Measurements from ENCODE around the gene ACRBP.

The ACRBP gene

GRCh38 chr12:6641131-6641530 is 6.1 kb downstream of the ACRBP start:
- Histone ChIP-seq H3K27ac (no peak overlapping the region), H3K4me3 (IDR thresholded peaks at IDR 0.05; ENCODE audit: insufficient read depth, low read depth, low read length) (no peak overlapping the region), H3K36me3 (ENCODE audit: insufficient read depth) (no peaks in the 10 kb centered on the region), H3K79me2 (ENCODE audit: insufficient read depth, low read depth) (no peaks in the 10 kb centered on the region), H3K27me3 (ENCODE audit: insufficient read depth, low read depth) (peaks cover 12% of the 10 kb centered on the region; the same call in 1 of the 2 replicates), H2AFZ (ENCODE audit: low read depth) (no peak overlapping the region), H3K4me1 (ENCODE audit: low read depth, poor library complexity, severe bottlenecking) (no peaks in the 10 kb centered on the region), H3K9ac (no peak overlapping the region), H4K20me1 (ENCODE audit: insufficient read depth) (no peaks in the 10 kb centered on the region), H3K4me2 (no peak overlapping the region)
- no peak for TF ChIP-seq CTCF (conservative IDR thresholded peaks at IDR 0.05; ENCODE audit: low read depth, low read length)

- H3K27me3 ChIP-seq (ENCODE audit: insufficient read depth, low read depth) = peaks cover 12% of the 10 kb centered on the region; the same call in 1 of the 2 replicates
- H3K36me3 ChIP-seq (ENCODE audit: insufficient read depth) = no peaks in the 10 kb centered on the region
- H3K27ac ChIP-seq = no peak overlapping the region
- no peak overlapping the region for H3K4me3 ChIP-seq (IDR thresholded peaks at IDR 0.05; ENCODE audit: insufficient read depth, low read depth, low read length)
- H3K9ac ChIP-seq = no peak overlapping the region
- no peak for TF ChIP-seq CTCF (conservative IDR thresholded peaks at IDR 0.05; ENCODE audit: low read depth, low read length)
- H4K20me1 ChIP-seq (ENCODE audit: insufficient read depth) = no peaks in the 10 kb centered on the region
- no peaks in the 10 kb centered on the region for H3K79me2 ChIP-seq (ENCODE audit: insufficient read depth, low read depth)
- no peak overlapping the region for H2AFZ ChIP-seq (ENCODE audit: low read depth)
- no peak overlapping the region for H3K4me2 ChIP-seq
- H3K4me1 ChIP-seq (ENCODE audit: low read depth, poor library complexity, severe bottlenecking) = no peaks in the 10 kb centered on the region
These were observed 6.7 kb downstream of the ACRBP start for GRCh38 chr12:6640497-6640896.

DNA sequence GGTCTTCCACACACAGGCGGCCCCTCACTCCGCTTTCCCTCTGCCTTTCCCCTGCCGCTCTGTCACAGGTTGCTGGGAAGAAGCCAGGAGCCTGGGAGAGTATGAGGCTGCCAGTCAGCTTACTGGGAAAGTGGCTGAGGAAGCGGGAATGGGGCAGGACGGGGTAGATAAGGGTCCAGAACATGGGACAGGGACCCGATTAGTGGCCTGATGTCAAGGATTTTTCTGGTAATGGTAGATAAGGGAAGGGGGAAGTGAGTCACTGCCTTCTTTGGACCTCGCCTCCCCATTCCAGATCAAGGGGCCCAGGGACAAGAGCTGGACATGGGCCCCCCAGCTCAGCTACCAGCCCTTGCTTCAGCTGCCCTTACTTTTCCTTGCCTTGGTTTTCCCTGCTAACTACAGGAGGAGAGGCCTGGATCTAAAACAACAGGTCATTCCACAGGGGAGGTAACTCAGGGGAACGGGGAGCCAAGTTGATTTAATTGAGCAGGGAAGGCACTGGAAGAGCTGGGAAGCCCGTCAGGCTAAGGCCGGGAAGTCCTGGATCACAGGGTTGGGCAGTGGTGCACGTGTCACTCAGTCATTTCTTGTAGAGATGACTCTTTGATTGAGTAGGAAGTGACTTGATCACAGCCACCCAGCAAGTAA is 8.0 kb downstream of the ACRBP start:
- Histone ChIP-seq H3K79me2 (ENCODE audit: insufficient read depth, low read depth) (no peaks in the 10 kb centered on the region), H3K27ac (no peak overlapping the region), H4K20me1 (ENCODE audit: insufficient read depth) (no peaks in the 10 kb centered on the region), H3K4me3 (IDR thresholded peaks at IDR 0.05; ENCODE audit: insufficient read depth, low read depth, low read length) (no peak overlapping the region), H3K4me1 (ENCODE audit: low read depth, poor library complexity, severe bottlenecking) (no peaks in the 10 kb centered on the region), H3K36me3 (ENCODE audit: insufficient read depth) (no peaks in the 10 kb centered on the region), H3K9ac (no peak overlapping the region), H3K27me3 (ENCODE audit: insufficient read depth, low read depth) (peaks cover 12% of the 10 kb centered on the region; the same call in 1 of the 2 replicates), H3K4me2 (no peak overlapping the region), H2AFZ (ENCODE audit: low read depth) (no peak overlapping the region)
- no peak for TF ChIP-seq CTCF (conservative IDR thresholded peaks at IDR 0.05; ENCODE audit: low read depth, low read length)

- no peak for TF ChIP-seq CTCF (conservative IDR thresholded peaks at IDR 0.05; ENCODE audit: low read depth, low read length)
- Histone ChIP-seq H3K79me2 (ENCODE audit: insufficient read depth, low read depth) (no peaks in the 10 kb centered on the region), H3K9ac (no peak overlapping the region), H3K36me3 (ENCODE audit: insufficient read depth) (no peaks in the 10 kb centered on the region), H3K4me2 (no peak overlapping the region), H2AFZ (ENCODE audit: low read depth) (no peak overlapping the region), H3K27me3 (ENCODE audit: insufficient read depth, low read depth) (peaks cover 12% of the 10 kb centered on the region; the same call in 1 of the 2 replicates), H3K27ac (no peak overlapping the region), H3K4me3 (IDR thresholded peaks at IDR 0.05; ENCODE audit: insufficient read depth, low read depth, low read length) (no peak overlapping the region), H3K4me1 (ENCODE audit: low read depth, poor library complexity, severe bottlenecking) (no peaks in the 10 kb centered on the region), H4K20me1 (ENCODE audit: insufficient read depth) (no peaks in the 10 kb centered on the region)
These were observed 8.9 kb downstream of the ACRBP start for GRCh38 chr12:6638305-6638704.
